ENCODE data around the gene ZNF678.

ZNF678 gene

DNA sequence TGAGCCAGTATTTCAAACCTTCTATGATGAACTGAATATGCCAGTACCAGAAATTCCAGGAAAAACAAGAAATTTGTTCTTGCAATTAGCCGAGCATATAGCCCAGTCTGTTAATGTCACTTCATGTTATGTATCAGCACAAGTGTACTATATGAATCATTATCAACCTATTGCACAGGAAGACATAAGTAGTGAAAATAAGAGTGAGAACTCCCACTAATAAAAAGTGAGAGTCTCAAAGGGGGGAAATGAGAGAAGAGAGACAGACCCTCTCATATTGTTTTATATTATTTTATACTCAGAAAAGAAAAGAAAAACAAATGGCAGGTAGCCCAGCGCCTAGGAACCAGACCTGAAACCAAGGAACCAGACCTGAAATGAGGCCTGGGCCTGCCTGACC, 155.6 kb downstream of the ZNF678 start:
- TF ChIP-seq, protein P1, sequence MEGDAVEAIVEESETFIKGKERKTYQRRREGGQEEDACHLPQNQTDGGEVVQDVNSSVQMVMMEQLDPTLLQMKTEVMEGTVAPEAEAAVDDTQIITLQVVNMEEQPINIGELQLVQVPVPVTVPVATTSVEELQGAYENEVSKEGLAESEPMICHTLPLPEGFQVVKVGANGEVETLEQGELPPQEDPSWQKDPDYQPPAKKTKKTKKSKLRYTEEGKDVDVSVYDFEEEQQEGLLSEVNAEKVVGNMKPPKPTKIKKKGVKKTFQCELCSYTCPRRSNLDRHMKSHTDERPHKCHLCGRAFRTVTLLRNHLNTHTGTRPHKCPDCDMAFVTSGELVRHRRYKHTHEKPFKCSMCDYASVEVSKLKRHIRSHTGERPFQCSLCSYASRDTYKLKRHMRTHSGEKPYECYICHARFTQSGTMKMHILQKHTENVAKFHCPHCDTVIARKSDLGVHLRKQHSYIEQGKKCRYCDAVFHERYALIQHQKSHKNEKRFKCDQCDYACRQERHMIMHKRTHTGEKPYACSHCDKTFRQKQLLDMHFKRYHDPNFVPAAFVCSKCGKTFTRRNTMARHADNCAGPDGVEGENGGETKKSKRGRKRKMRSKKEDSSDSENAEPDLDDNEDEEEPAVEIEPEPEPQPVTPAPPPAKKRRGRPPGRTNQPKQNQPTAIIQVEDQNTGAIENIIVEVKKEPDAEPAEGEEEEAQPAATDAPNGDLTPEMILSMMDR (IDR thresholded peaks at IDR 0.05; ENCODE audit: insufficient read depth, low read length, poor library complexity, severe bottlenecking) = no peak
- DNase-seq (ENCODE audit: extremely low read depth, insufficient read length) = no peak
- Histone ChIP-seq H3K4me3 (replicated peaks; ENCODE audit: low read depth, low read length) (no peak overlapping the region), H3K36me3 (ENCODE audit: control insufficient read depth, insufficient read depth, low read length) (no peaks in the 10 kb centered on the region), H3K27me3 (replicated peaks; ENCODE audit: control insufficient read depth, insufficient read depth, low read length) (no peaks in the 10 kb centered on the region)

DNA sequence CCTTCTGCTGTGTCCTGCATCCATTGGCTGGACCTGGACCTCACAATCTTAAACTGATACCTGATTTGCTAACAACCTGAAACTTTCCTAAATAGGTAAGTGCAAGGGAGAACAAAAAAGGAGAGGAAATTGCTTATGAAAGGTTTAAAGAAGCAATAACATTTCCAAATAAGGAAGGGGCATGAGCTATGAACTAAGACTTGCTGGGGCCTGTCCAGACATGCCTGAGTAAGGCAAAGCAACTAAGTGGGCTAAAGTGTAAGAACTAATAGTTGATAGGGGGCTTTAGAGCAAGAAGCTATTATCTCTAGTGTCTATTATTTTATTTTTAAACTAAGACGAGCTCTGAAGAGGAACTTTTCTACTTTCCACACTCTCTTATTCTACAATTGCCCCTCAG, 160.1 kb downstream of the ZNF678 start:
- Histone ChIP-seq H3K27me3 (replicated peaks; ENCODE audit: control insufficient read depth, insufficient read depth, low read length) (no peaks in the 10 kb centered on the region), H3K4me3 (replicated peaks; ENCODE audit: low read depth, low read length) (no peak overlapping the region), H3K36me3 (ENCODE audit: control insufficient read depth, insufficient read depth, low read length) (no peaks in the 10 kb centered on the region)
- TF ChIP-seq, protein P1 (IDR thresholded peaks at IDR 0.05; ENCODE audit: insufficient read depth, low read length, poor library complexity, severe bottlenecking) = no peak
- DNase-seq (ENCODE audit: extremely low read depth, insufficient read length) = no peak

DNA sequence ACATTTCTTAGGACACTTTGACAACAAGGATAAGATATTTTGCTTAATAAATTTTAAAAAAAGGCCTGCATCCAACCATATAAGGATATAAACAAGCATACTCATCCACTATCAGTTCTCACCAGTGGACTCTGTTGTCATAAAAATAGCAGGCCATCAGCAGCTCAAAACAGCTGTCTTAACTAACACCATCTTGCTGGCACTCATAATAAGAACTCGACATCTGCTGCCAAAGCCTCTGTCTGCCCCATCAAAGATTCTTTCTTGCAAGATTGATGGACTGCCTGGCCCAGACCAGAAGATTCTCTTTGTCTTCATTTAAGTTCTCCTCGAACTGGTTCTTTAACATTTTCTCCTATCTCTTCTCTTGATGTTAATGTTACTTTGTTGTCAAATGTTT, 161.7 kb downstream of the ZNF678 start:
- DNase-seq (ENCODE audit: extremely low read depth, insufficient read length) = no peak
- Histone ChIP-seq H3K27me3 (replicated peaks; ENCODE audit: control insufficient read depth, insufficient read depth, low read length) (no peaks in the 10 kb centered on the region), H3K36me3 (ENCODE audit: control insufficient read depth, insufficient read depth, low read length) (no peaks in the 10 kb centered on the region), H3K4me3 (replicated peaks; ENCODE audit: low read depth, low read length) (no peak overlapping the region)
- TF ChIP-seq, protein P1 (IDR thresholded peaks at IDR 0.05; ENCODE audit: insufficient read depth, low read length, poor library complexity, severe bottlenecking) = no peak

DNA sequence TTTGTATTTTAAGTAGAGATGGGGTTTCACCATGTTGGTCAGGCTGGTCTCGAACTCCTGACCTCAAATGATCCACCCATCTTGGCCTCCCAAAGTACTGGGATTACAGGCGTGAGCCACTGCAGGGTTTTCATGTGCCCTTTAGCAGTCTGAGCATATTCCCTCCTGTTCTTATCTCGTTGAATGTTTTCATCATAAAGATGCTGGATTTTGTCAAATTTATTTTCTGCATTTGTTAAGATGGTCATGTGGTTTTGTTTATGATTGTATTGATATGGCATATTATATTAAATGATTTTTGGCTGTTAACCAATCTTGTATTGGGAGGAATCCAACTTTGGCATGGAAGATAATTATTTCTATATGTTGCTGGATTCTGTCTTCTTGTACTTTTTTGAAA, 163.0 kb downstream of the ZNF678 start:
- no peak for DNase-seq (ENCODE audit: extremely low read depth, insufficient read length)
- TF ChIP-seq, protein P1 (IDR thresholded peaks at IDR 0.05; ENCODE audit: insufficient read depth, low read length, poor library complexity, severe bottlenecking) = no peak
- Histone ChIP-seq H3K27me3 (replicated peaks; ENCODE audit: control insufficient read depth, insufficient read depth, low read length) (no peaks in the 10 kb centered on the region), H3K36me3 (ENCODE audit: control insufficient read depth, insufficient read depth, low read length) (peaks cover 4% of the 10 kb centered on the region), H3K4me3 (replicated peaks; ENCODE audit: low read depth, low read length) (no peak overlapping the region)

Data from GM06990 (cell line).